Parietal lobe (tissue), 2 donors: ENCODE data around the gene RPL23. TPM values are rescaled to one million over a fixed set of nuclear protein-coding genes. Genes with fewer than 3 reads are reported as not detected.

ENCODE experiments used
- small RNA-seq: library from RNA; depleted of rRNA; stranded (forward); fragments of <200 nt; gene quantifications from one replicate; pipeline ENCODE3, GENCODE V24; 2014; ENCODE audit warnings: low replicate concordance
- total RNA-seq: library from RNA; depleted of rRNA; stranded (reverse); fragments of >200 nt; gene quantifications from one replicate; pipeline ENCODE4 v1.2.3, GENCODE V29; 2014

Gene RPL23
- total RNA-seq: 917 TPM

DNA sequence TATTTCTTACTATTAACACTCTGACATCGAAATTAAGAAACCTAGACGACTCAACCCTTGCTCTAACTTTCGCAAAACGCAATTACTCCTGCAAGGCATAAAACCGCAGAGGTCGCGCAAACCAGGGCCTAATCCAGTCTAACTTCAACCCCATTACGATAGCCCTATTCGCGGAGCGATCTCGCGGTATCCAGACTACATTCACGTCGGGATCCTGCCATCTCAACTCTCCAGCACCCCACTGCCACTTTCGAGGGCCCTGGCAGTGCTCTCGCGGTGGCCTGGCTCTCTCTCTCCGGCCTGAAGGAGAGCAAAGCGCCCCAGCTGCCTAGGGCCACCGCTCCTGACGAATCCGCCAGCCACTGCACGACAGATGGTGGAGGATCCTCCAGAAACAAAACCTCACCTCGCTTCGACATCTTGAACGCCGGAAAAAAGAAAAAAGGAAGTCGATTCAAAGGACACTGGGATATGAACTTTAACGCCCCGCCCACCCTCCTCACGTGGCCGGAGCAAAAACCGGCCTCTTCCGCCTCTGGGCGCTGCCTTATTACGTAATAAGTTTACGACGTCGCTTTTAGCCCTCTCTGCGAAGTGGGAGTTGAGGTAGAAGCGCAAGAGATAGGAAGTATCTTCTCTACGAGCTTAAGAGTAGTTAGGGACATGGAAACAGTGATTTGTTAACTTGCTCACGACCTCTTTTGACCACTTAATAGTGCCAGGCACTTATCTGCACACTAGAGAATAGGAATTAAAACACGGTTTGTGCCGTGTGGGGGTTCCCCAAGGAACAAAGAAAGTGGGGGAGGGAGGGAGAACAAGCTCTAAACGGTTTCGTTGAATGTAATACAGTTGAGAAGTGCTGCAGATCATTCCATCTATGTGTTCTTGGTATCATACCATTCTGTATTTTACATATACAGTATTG is at the start of gene RPL23:
TSS of gene RPL23 (minus strand) at position 430 of the 928 bp plus-strand sequence. CDS start at position 419, 11 bp downstream.

GRCh38 chr17:38869526-38870258 is 16.2 kb upstream of the RPL23 start, which contains the start of gene LASP1:
TSS of gene LASP1 (plus strand) at chr17:38870058. CDS start at chr17:38870190, 132 bp downstream.

DNA sequence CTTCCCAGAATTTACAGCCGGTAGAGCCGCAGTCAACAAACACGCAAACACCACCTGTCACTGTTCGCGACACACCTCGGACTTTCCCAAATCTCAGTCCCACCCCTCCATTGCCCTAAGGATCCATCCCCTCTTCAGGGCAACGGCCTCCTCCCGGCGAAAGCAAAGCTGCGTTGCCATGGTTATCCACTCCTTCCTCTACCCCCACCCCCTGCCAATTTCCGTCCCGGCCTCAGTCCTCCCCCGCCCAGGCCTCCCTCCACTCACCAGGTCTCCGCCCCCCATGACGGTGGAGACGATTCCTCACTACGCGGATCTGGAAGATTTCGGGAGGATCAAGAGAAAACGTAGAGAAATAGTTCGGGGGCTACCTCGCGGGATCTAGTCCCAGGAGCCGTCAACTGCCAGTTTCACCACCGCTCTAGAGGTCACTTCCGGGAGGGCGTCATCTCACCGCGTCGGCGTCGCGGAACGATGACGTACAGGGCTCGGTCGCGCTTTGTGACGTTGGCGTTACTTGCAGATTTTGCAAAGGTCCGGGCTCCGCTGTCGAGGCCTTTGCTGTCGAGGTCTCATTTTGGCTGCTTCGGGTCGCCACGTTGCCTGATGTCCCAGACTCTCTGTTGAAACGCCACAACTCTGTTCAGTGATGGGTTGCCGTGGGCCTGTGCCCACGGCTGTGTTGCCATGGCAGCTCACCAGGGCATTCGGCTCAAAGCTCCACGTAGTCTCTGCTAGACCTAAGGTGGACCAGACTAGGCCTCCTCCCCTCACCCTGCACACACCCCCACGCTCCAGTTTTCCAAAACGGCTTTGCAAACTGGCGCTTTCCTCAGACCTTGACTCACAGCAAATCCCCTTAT is 28.4 kb downstream of the RPL23 start, which contains the start of gene CWC25:
TSS of gene CWC25 (minus strand) at position 423 of the 863 bp plus-strand sequence. CDS start at position 285, 138 bp downstream.

DNA sequence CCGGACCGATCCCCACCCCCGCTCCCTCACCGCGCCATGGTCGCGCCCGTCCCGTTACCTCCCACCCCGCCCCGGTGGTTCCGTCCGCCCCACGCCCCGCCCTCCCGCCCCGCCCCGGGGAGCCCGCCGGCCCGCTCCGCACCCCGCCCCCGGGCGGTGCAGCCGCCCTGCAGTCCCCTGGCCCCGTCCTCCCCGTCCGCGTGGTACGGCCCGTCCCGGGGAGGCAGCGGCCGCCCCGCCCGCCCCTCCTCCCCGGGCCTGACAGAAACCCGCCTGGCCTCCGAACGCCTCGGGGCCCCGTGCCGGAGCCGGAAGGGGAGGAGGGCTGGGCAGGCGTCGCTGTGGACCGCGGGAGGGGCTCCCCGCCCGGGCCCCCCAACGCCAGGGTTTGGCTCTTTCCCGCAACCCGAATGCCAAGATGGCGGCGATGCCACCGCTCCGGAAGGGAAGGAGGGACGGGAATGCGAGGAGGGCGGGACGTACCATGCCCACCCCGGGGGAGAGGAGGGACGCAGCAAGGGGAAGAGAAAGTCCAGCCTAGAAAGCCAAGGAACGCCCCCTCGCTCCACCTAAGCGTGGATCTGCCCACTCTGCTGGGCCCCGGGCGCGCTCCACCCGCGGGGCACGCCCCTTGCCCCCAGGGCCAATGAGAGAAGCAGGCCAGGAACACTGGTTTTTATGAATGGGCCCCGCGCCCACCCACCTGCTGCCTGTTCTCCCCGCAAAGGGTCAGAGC is 53.9 kb downstream of the RPL23 start, which contains the start of gene PIP4K2B:
TSS of gene PIP4K2B (minus strand) at position 56 of the 736 bp plus-strand sequence. CDS start 132 bp downstream, outside the sequence.

Small RNA genes lying within 50 kb of the gene (small RNA-seq; reads per million reads assigned to genes)
- gene MIR4727: not detected
- not detected for gene SNORA21
- gene SNORA21B: not detected

Other genes with a start within 250 kb of the RPL23 start
- 42.3 TPM for gene SRCIN1, start 247.8 kb downstream of the RPL23 start, total RNA-seq
- 0.94 TPM for gene EPOP, start 178.8 kb downstream of the RPL23 start, total RNA-seq
- 52.6 TPM for gene MLLT6, start 148.4 kb downstream of the RPL23 start, total RNA-seq
- gene CISD3, start 123.4 kb downstream of the RPL23 start, total RNA-seq: 1.9 TPM
- gene PCGF2, start 105.4 kb downstream of the RPL23 start, total RNA-seq: 15.7 TPM
- 104 TPM for gene PSMB3, start 101.0 kb downstream of the RPL23 start, total RNA-seq
- 182 TPM for gene PIP4K2B, start 54.2 kb downstream of the RPL23 start, total RNA-seq
- gene CWC25, start 28.4 kb downstream of the RPL23 start, total RNA-seq: 8.1 TPM
- 77.9 TPM for gene LASP1, start 16.3 kb upstream of the RPL23 start, total RNA-seq
- not detected for gene FBXO47, start 113.7 kb upstream of the RPL23 start, total RNA-seq